Stimulated activated CD4-positive, alpha-beta T cell treated with anti-CD3 and anti-CD28 coated beads, Interleukin-2, amount 100 ng/mL, for 48 hours (primary cell): ENCODE results near the gene SEC23A.

ENCODE experiments used
- DNase-seq, 2 donors: peaks; one replicate each; pipeline ENCODE4 v3.0.0-alpha.2; 2020

The SEC23A gene

DNA sequence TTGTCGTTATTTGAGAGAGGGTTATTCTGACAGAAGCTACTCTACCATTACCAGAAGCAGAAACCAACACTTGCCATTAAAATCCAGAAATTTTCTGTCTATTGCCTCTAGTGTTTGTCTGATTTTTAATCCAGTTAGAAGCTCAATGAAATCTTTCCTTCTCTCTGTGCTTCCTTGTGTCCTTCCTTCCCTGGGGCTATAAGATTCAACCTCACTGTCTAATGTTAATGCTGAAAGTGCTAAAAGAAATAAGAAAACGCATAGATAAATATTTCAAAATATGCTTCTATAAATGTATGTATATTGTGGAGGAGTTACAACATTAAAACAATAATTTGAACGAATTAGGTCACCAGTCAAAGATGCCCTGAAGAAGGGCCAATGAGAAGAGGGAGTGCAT lies 120.8 kb downstream of the SEC23A start:
- DNase-seq, result no peak
